Caco-2 (cell line): Measurements from ENCODE around the gene RAI1. TPM values are rescaled to one million over a fixed set of nuclear protein-coding genes. Genes with fewer than 3 reads are reported as not detected.
"Not testable (repeated sequence)": the region's sequence is repeated elsewhere in the genome, so short reads cannot be mapped to it uniquely, and the experiment has no call there.

Source experiments
- BruUV-seq: library from RNA; stranded (reverse); fragments of 400-500 nt; replicated peaks from 2 replicates; lab custom pipeline; 2021; lab: Mats Ljungman, UMichigan
- CTCF ChIA-PET: fragments of 300-600 bp; sonication (Branson Sonifier 250); formaldehyde crosslinking; loops from one replicate; lab custom pipeline; 2022; ENCODE audit warnings: antibody characterized with exemption; lab: Charles Lee
- POLR2A ChIA-PET: fragments of 300-600 bp; sonication (Branson Sonifier 250); formaldehyde crosslinking; loops from one replicate; lab custom pipeline; 2022; ENCODE audit warnings: antibody characterized with exemption; lab: Charles Lee
- DNase-seq, 2 experiments: peaks; one replicate each; pipeline versions ENCODE4 v3.0.0 to v3.0.0-alpha.2; 2020 to 2022
- H3K27me3 ChIP-seq: replicated peaks from 2 replicates; pipeline ENCODE4 v1.6.0; 2011; ENCODE audit warnings: low read length; ENCODE audit not compliant: control insufficient read depth, insufficient read depth
- H3K36me3 ChIP-seq: 2 replicates; pipeline ENCODE4 v1.5.1; 2011; ENCODE audit warnings: low read length; ENCODE audit not compliant: control insufficient read depth, insufficient read depth
- H3K4me1 ChIP-seq: fragments of 250-450 bp; sonication (Bioruptor Pico); 2 replicates; pipeline ENCODE4 v1.5.1; 2020; ENCODE audit warnings: mild to moderate bottlenecking
- H3K4me3 ChIP-seq: 2 replicates; pipeline ENCODE4 v1.5.1; 2011; ENCODE audit warnings: low read depth, mild to moderate bottlenecking, control low read depth, low read length
- H3K9me3 ChIP-seq: fragments of 250-450 bp; sonication (Bioruptor Pico); 2 replicates; pipeline ENCODE4 v1.5.1; 2020; ENCODE audit warnings: mild to moderate bottlenecking, moderate library complexity
- H3K27ac Mint-ChIP-seq: one replicate; pipeline ENCODE4 v1.8.0; 2022; ENCODE audit warnings: mixed read lengths; ENCODE audit not compliant: unreplicated experiment
- H3K27me3 Mint-ChIP-seq: one replicate; pipeline ENCODE4 v1.8.0; 2022; ENCODE audit warnings: mixed read lengths; ENCODE audit not compliant: insufficient read depth, unreplicated experiment
- H3K36me3 Mint-ChIP-seq: one replicate; pipeline ENCODE4 v1.8.0; 2022; ENCODE audit warnings: mild to moderate bottlenecking, mixed read lengths; ENCODE audit not compliant: insufficient read depth, unreplicated experiment
- H3K4me1 Mint-ChIP-seq: one replicate; pipeline ENCODE4 v1.8.0; 2022; ENCODE audit warnings: low read depth, mixed read lengths; ENCODE audit not compliant: unreplicated experiment
- H3K4me3 Mint-ChIP-seq: one replicate; pipeline ENCODE4 v1.8.0; 2022; ENCODE audit warnings: mild to moderate bottlenecking, moderate library complexity, mixed read lengths; ENCODE audit not compliant: unreplicated experiment
- H3K9me3 Mint-ChIP-seq: one replicate; pipeline ENCODE4 v1.8.0; 2022; ENCODE audit warnings: mixed read lengths; ENCODE audit not compliant: unreplicated experiment
- intact Hi-C: fragments of 100-400 bp; cut with micrococcal nuclease; formaldehyde crosslinking; loops from one replicate; pipeline ENCODE4 v1.10.0; 2022; ENCODE audit not compliant: unreplicated experiment
- total RNA-seq: library from RNA; stranded (reverse); gene quantifications from 2 replicates; pipeline ENCODE4 v1.2.3, GENCODE V29; 2022
- TF ChIP-seq, protein P1 (sequence below), 2 experiments: fragments of 200-600 bp in 1 of 2; IDR thresholded peaks; 1 replicate in 1 of 2; 2 replicates in 1 of 2; pipeline versions ENCODE4 v1.5.1 to v1.8.0; 2011 to 2022; ENCODE audit warnings: antibody characterized with exemption in 1 of 2, control low read depth in 1 of 2, inconsistent platforms in 1 of 2, low read depth in 1 of 2, low read length in 1 of 2, mild to moderate bottlenecking in 1 of 2, moderate library complexity in 1 of 2; ENCODE audit not compliant: insufficient read depth in 1 of 2, severe bottlenecking in 1 of 2, unreplicated experiment in 1 of 2

Gene RAI1
- total RNA-seq, 1 experiment from 2014 or later: 44.3 TPM

- Mint-ChIP-seq H3K27ac (no peak overlapping the region), H3K27me3 (no peaks in the 10 kb centered on the region), H3K9me3 (peaks cover 8% of the 10 kb centered on the region), H3K4me1 (no peaks in the 10 kb centered on the region), H3K4me3 (no peak overlapping the region), H3K36me3 (no peaks in the 10 kb centered on the region)
- intact Hi-C loops: no loop called here
- Histone ChIP-seq H3K36me3 (no peaks in the 10 kb centered on the region), H3K4me1 (no peaks in the 10 kb centered on the region), H3K4me3 (no peak overlapping the region), H3K9me3 (no peaks in the 10 kb centered on the region), H3K27me3 (no peaks in the 10 kb centered on the region; the same call in 1 of the 2 replicates)
- DNase-seq: no peak
- no TSS peak for BruUV-seq
- TF ChIP-seq, protein P1, sequence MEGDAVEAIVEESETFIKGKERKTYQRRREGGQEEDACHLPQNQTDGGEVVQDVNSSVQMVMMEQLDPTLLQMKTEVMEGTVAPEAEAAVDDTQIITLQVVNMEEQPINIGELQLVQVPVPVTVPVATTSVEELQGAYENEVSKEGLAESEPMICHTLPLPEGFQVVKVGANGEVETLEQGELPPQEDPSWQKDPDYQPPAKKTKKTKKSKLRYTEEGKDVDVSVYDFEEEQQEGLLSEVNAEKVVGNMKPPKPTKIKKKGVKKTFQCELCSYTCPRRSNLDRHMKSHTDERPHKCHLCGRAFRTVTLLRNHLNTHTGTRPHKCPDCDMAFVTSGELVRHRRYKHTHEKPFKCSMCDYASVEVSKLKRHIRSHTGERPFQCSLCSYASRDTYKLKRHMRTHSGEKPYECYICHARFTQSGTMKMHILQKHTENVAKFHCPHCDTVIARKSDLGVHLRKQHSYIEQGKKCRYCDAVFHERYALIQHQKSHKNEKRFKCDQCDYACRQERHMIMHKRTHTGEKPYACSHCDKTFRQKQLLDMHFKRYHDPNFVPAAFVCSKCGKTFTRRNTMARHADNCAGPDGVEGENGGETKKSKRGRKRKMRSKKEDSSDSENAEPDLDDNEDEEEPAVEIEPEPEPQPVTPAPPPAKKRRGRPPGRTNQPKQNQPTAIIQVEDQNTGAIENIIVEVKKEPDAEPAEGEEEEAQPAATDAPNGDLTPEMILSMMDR (IDR thresholded peaks at IDR 0.05; ENCODE audit: insufficient read depth in 1 of 2, low read depth in 1 of 2, low read length in 1 of 2, severe bottlenecking in 1 of 2, unreplicated experiment in 1 of 2): no peak
- POLR2A ChIA-PET: no interaction called here
- CTCF ChIA-PET: no interaction called here
Measured at GRCh38 chr17:17638467-17638866, 42.8 kb upstream of the RAI1 start.

DNA sequence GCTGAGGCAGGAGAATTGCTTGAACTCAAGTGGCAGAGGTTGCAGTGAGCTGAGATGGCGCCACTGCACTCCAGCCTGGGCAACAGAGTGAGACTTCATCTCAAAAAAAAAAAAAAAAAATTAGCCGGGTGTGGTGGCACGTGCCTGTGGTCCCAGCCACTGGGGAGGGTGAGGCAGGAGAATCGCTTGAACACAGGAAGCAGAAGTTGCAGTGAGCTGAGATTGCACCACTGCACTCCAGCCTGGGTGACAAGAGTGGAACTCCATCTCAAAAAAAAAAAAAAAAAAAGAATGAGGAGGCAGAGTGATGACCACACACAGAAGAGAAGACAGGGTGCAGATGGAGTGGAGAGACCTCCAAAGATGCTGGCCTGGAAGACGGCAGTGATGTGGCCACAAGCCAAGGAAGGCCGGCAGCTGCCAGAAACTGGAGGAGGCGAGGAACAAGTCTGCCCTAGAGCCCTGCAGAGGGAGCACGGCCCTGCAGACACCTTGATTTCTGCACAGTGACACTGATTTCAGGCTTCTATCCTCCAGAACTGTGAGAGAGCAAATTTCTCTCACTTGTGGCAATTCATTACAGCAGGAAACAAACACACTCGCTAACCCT is 41.5 kb upstream of the RAI1 start:
- CTCF ChIA-PET, H3K4me3 ChIP-seq, H3K27me3 ChIP-seq, H3K4me1 Mint-ChIP-seq, H3K9me3 ChIP-seq, H3K36me3 ChIP-seq, BruUV-seq, H3K4me3 Mint-ChIP-seq, H3K27ac Mint-ChIP-seq, H3K9me3 Mint-ChIP-seq, DNase-seq, H3K27me3 Mint-ChIP-seq, H3K36me3 Mint-ChIP-seq, H3K4me1 ChIP-seq: not testable (repeated sequence)
- POLR2A ChIA-PET: interaction anchor here (0.6 kb wide), 1 partner anchor 196 kb away, joined by 3 read pairs; no protein-coding TSS in a partner anchor
- intact Hi-C loops: loop anchor here (2.0 kb wide), 1 partner anchor 69 kb away; no protein-coding TSS in a partner anchor

DNA sequence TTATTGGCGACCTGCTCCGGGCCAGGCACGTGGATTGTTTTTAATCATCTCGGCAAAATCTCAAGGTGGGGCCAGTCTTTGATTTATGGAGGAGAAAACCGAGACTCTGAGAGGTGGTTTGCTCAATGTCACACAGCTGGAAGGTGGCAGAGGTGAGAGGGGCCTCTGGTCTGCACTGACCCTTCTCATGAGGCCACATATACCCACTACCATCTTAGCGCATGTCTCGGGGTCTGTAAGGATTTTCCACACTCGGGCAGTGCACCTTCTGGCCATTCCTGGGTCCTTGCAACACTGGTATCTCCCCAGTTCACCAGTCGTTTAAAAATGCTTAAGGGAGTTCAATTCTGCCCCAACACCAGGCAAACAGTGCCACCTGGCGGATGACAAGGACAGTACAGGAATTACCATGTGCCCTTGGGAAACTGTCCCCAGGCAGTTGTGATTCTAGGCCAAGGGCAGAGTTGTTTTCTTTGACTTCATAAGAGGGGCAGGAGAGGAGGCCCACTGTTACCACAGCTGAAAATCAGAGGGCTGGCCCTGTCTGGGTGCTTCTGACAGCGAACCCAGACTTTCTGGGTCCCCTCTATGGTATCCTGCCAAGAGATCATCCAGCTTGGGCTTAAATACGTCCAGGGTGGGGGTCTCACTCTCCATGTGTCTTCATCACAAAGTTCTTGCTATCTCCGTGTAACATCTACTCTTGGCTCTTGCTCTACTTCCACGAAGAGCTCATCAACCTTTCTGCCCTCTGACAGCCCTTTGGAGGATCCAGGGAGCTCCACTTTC is 39.4 kb upstream of the RAI1 start:
- TF ChIP-seq, protein P1 (IDR thresholded peaks at IDR 0.05; ENCODE audit: insufficient read depth in 1 of 2, low read depth in 1 of 2, low read length in 1 of 2, severe bottlenecking in 1 of 2, unreplicated experiment in 1 of 2): peak; percentile 94 to 95
- Histone ChIP-seq H3K36me3 (no peaks in the 10 kb centered on the region), H3K27me3 (no peaks in the 10 kb centered on the region; the same call in 1 of the 2 replicates), H3K4me1 (no peaks in the 10 kb centered on the region), H3K4me3 (no peak overlapping the region), H3K9me3 (peaks cover 6% of the 10 kb centered on the region)
- H3K36me3 Mint-ChIP-seq: no peaks in the 10 kb centered on the region
- H3K27ac Mint-ChIP-seq: no peak overlapping the region
- CTCF ChIA-PET: interaction anchor here (0.7 to 3.3 kb wide), 10 partner anchors 10 to 289 kb away, joined by 3 to 23 read pairs (median 3); partner anchors contain the start of genes PEMT and RASD1
- H3K4me3 Mint-ChIP-seq: no peak overlapping the region
- H3K9me3 Mint-ChIP-seq: no peaks in the 10 kb centered on the region
- no TSS peak for BruUV-seq
- no peaks in the 10 kb centered on the region for H3K27me3 Mint-ChIP-seq
- peak; percentile 79 to 85 for DNase-seq
- POLR2A ChIA-PET: interaction anchor here (0.6 to 0.8 kb wide), 3 partner anchors 145 to 213 kb away, joined by 5 to 6 read pairs (median 5); partner anchors contain the start of gene RASD1
- peaks cover 3% of the 10 kb centered on the region for H3K4me1 Mint-ChIP-seq
- intact Hi-C loops: loop anchor here (1.0 to 2.0 kb wide), 3 partner anchors 71 to 287 kb away; partner anchors contain the start of gene RASD1

DNA sequence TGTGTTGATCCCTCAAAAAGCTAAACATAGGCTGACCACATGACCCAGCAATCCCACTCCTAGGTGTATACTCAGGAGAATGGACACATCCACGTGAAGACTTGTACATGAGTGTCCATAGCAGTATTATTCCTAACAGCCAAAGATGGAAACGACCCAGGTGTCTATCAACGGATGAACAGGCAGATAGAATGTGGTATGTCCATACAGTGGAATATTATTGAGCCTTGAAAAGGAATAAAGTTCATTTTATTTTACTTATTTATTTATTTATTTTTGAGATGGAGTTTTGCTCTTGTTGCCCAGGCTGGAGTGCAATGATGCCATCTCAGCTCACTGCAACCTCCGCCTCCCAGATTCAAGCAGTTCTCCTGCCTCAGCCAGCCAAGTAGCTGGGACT is 36.1 kb upstream of the RAI1 start:
- H3K36me3 Mint-ChIP-seq, H3K4me3 Mint-ChIP-seq, CTCF ChIA-PET, H3K27ac Mint-ChIP-seq, H3K9me3 ChIP-seq, DNase-seq, H3K9me3 Mint-ChIP-seq, H3K27me3 Mint-ChIP-seq, H3K27me3 ChIP-seq, intact Hi-C loops, H3K36me3 ChIP-seq, H3K4me3 ChIP-seq, BruUV-seq: not testable (repeated sequence)
- peaks cover 10% of the 10 kb centered on the region for H3K4me1 ChIP-seq
- POLR2A ChIA-PET: interaction anchor here (0.5 kb wide), 1 partner anchor 120 kb away, joined by 3 read pairs; no protein-coding TSS in a partner anchor
- H3K4me1 Mint-ChIP-seq: peaks cover 20% of the 10 kb centered on the region
